ENCODE measurements around the gene ARHGEF2. TPM values are rescaled to one million over a fixed set of nuclear protein-coding genes. Genes with fewer than 3 reads are reported as not detected.

ARHGEF2 gene
- total RNA-seq (100 to 1,000 TPM; 175 to 217 TPM), polyA plus RNA-seq (10 to 100 TPM; 58.3 to 58.9 TPM)
- long read RNA-seq, donor 1, partial matches to known transcripts = 21 of 82 reads
- long read RNA-seq, donor 1, other reads (novel, unspliced or antisense) = 56 of 82 reads
- long read RNA-seq, donor 2, partial matches to known transcripts = 10 of 39 reads
- long read RNA-seq, donor 2, other reads (novel, unspliced or antisense) = 29 of 39 reads

DNA sequence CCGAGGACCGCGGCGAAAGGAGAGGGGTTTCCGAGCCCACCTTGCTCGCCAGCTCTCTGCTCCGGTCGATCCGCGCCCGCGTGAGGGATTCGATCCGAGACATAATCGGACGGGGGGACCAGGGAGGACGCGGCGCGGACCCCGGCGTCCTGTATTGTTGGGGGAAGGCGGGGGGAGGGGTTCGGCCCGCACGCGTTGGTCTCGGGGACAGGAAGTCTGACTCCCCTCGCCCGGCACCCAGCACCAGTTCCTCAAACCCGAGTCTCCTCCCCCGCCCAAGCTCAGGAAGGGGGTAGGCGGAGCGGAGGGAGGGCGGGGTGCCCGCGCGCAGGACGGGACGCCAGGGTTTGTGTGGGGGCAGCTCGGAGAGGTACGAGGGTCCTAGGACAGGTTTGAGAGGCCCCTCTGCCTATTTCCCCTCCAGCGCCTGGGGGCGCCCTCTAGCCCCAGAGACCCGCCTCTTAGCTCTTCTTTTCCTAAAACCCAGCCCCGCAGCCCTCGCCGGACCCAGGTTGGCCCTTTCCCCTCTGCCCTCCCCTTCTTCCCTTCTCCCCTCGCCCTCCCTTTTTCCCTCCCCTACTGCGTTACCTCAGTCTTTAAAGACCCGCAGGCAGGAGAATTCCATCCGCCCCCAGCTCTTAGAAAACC, at the start of gene ARHGEF2:
Gene ARHGEF2 (minus strand): TSS at position 223 of the 648 bp plus-strand sequence. CDS start 120 bp downstream, at position 103.
- H3K27me3 ChIP-seq (ENCODE audit: control insufficient read depth in 1 of 2, insufficient read depth in 2 of 2, low read length in 1 of 2) = no peaks in the 10 kb centered on the region
- DNase-seq (peak; percentile 93 to 94), ATAC-seq (ENCODE audit: low FRiP score) (peak; percentile 80)
- H3K9me3 ChIP-seq (ENCODE audit: control insufficient read depth, low read length) = no peaks in the 10 kb centered on the region
- H3K4me1 ChIP-seq (ENCODE audit: control insufficient read depth in 1 of 2, insufficient read depth in 2 of 2, low read length in 2 of 2) = peaks cover 0 to 10% of the 10 kb centered on the region in 2 donors
- 0% methylated on average over 40 to 52 of the region's 52 CpGs for WGBS, 2 donors
- H3K27ac ChIP-seq (ENCODE audit: low read depth in 1 of 2, low read length in 2 of 2) = peak within 1 kb of the TSS; percentile 68 to 93
- no peaks in the 10 kb centered on the region for H3K36me3 ChIP-seq (ENCODE audit: control insufficient read depth in 1 of 2, insufficient read depth in 2 of 2, low read length in 1 of 2)
- intact Hi-C loops (cut with DNase I) = loop anchor here in 1 of 2 donors (5.0 to 10.0 kb wide), 2 partner anchors 36 to 146 kb away; partner anchors contain the start of gene RXFP4
- H3K4me3 ChIP-seq (ENCODE audit: low read length in 2 of 2) = peak within 1 kb of the TSS; percentile 95 to 96

DNA sequence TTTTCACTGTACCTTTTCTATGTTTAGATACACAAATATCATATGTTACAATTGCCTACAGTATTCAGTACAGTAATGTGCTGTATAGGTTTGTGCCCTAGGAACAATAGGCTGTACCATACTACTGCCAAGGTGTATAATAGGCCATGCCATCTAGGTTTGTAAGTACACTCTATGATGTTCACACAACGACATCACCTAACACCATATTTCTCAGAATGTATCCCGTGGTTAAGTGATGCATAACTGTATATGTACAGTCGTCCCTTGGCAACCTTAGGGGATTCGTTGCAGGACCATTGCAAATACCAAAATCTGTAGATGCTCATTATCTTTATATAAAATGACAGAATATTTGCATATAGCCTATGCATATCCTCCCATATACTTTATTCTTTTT, 48.2 kb upstream of the ARHGEF2 start:
- H3K4me3 ChIP-seq (ENCODE audit: low read length in 2 of 2) = no peak overlapping the region
- ATAC-seq (ENCODE audit: low FRiP score) = no peak
- 84 to 90% methylated on average over 4 of the region's 4 CpGs for WGBS, 2 donors
- H3K36me3 ChIP-seq (ENCODE audit: control insufficient read depth in 1 of 2, insufficient read depth in 2 of 2, low read length in 1 of 2) = no peaks in the 10 kb centered on the region
- DNase-seq = no peak
- intact Hi-C loops (cut with DNase I) = no loop called here
- no peaks in the 10 kb centered on the region for H3K4me1 ChIP-seq (ENCODE audit: control insufficient read depth in 1 of 2, insufficient read depth in 2 of 2, low read length in 2 of 2)
- H3K27ac ChIP-seq (ENCODE audit: low read depth in 1 of 2, low read length in 2 of 2) = no peak overlapping the region
- no peaks in the 10 kb centered on the region for H3K27me3 ChIP-seq (ENCODE audit: control insufficient read depth in 1 of 2, insufficient read depth in 2 of 2, low read length in 1 of 2)
- H3K9me3 ChIP-seq (ENCODE audit: control insufficient read depth, low read length) = no peaks in the 10 kb centered on the region

DNA sequence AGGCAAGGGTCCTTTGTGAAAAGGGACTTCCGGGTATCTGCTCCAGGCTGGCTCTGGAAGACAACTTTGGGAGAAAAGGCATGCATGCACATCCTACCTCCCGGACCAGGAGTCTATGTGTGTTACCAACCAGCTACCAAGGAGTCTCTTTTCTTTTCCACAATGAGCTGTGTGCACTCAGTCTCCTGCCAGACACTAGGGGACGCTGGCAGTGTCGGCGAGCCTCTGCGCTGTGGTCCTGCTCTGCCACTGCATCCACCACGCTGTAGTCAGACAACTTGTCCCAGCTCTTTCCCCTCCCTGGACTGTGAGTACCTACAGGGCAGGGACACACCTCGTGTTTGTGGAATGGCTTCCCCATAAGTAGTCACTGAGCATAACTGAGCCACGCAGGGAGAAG, 47.5 kb upstream of the ARHGEF2 start:
- H3K27ac ChIP-seq (ENCODE audit: low read depth in 1 of 2, low read length in 2 of 2) = no peak overlapping the region
- no peak overlapping the region for H3K4me3 ChIP-seq (ENCODE audit: low read length in 2 of 2)
- no peak for ATAC-seq (ENCODE audit: low FRiP score)
- intact Hi-C loops (cut with DNase I) = no loop called here
- no peaks in the 10 kb centered on the region for H3K9me3 ChIP-seq (ENCODE audit: control insufficient read depth, low read length)
- no peaks in the 10 kb centered on the region for H3K27me3 ChIP-seq (ENCODE audit: control insufficient read depth in 1 of 2, insufficient read depth in 2 of 2, low read length in 1 of 2)
- WGBS, 2 donors = 10 to 12% methylated on average over 9 of the region's 9 CpGs
- peak in 1 of 2 donors; percentile 54 for DNase-seq
- no peaks in the 10 kb centered on the region for H3K4me1 ChIP-seq (ENCODE audit: control insufficient read depth in 1 of 2, insufficient read depth in 2 of 2, low read length in 2 of 2)
- no peaks in the 10 kb centered on the region for H3K36me3 ChIP-seq (ENCODE audit: control insufficient read depth in 1 of 2, insufficient read depth in 2 of 2, low read length in 1 of 2)

DNA sequence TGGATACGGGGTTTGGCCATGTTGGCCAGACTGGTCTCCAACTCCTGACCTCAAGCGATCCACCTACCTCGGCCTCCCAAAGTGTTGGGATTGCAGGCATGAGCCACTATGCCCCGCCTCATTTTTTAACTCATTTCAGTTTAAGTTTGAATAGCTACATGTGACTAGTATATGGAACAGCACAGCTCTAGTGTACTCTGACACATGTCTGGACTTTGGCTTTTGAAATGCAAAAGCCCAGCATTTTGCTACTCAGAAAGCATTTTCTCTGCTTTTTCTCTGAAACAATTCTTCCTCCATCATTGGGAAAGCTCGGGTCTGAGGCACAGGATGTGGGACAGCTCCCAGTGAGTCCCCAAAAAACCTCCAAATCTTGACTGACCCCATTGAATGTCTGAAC, 46.5 kb upstream of the ARHGEF2 start:
- Histone ChIP-seq H3K27me3 (ENCODE audit: control insufficient read depth in 1 of 2, insufficient read depth in 2 of 2, low read length in 1 of 2) (no peaks in the 10 kb centered on the region), H3K4me1 (ENCODE audit: control insufficient read depth in 1 of 2, insufficient read depth in 2 of 2, low read length in 2 of 2) (no peaks in the 10 kb centered on the region), H3K9me3 (ENCODE audit: control insufficient read depth, low read length) (no peaks in the 10 kb centered on the region), H3K27ac (ENCODE audit: low read depth in 1 of 2, low read length in 2 of 2) (no peak overlapping the region), H3K4me3 (ENCODE audit: low read length in 2 of 2) (no peak overlapping the region), H3K36me3 (ENCODE audit: control insufficient read depth in 1 of 2, insufficient read depth in 2 of 2, low read length in 1 of 2) (no peaks in the 10 kb centered on the region)
- ATAC-seq (ENCODE audit: low FRiP score) = no peak
- DNase-seq = no peak
- intact Hi-C loops (cut with DNase I) = no loop called here
- WGBS, 2 donors = 76 to 84% methylated on average over 5 of the region's 5 CpGs

DNA sequence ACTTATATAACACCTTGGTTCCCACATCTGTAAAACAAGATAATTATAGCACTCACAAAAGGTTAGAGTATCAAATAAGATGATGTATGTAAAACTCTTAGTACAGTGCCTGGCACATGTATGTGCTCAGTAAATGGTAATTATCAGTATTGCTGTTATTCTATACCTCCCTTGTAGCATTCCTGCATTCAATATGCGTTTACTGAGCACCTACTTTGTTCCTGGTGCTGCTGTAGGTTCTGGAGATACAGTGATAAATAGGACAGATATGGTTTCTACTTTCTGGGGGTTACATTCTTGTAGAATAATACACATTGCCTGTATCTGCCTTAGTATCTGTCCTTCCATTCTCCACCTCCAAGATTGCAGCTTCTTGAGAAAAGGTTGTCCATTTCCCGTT, 43.6 kb upstream of the ARHGEF2 start:
- Histone ChIP-seq H3K27me3 (ENCODE audit: control insufficient read depth in 1 of 2, insufficient read depth in 2 of 2, low read length in 1 of 2) (no peaks in the 10 kb centered on the region), H3K4me1 (ENCODE audit: control insufficient read depth in 1 of 2, insufficient read depth in 2 of 2, low read length in 2 of 2) (no peaks in the 10 kb centered on the region), H3K9me3 (ENCODE audit: control insufficient read depth, low read length) (no peaks in the 10 kb centered on the region), H3K36me3 (ENCODE audit: control insufficient read depth in 1 of 2, insufficient read depth in 2 of 2, low read length in 1 of 2) (peaks cover under 1 to 3% of the 10 kb centered on the region in 2 donors), H3K4me3 (ENCODE audit: low read length in 2 of 2) (no peak overlapping the region), H3K27ac (ENCODE audit: low read depth in 1 of 2, low read length in 2 of 2) (no peak overlapping the region)
- DNase-seq (no peak), ATAC-seq (ENCODE audit: low FRiP score) (no peak)
- WGBS, 2 donors = 67 to 80% methylated on average over 2 of the region's 2 CpGs
- intact Hi-C loops (cut with DNase I) = no loop called here

DNA sequence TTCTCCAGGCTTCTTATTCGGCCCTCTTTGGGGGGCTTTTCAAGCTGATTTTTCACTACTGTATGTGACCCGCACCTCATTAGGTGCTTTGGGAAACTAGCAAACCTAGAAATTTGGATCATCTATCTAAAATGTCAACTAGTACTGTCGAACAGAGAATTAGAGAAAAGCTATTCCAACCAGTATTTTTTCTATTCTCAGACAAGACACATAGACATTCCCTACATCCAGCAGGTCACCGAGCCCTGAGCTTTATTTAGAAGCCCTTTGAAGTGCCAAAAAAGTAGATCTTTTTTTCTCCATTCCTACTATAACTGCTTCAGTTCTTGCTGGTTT, 42.7 kb upstream of the ARHGEF2 start:
- ATAC-seq (ENCODE audit: low FRiP score) = no peak

DNA sequence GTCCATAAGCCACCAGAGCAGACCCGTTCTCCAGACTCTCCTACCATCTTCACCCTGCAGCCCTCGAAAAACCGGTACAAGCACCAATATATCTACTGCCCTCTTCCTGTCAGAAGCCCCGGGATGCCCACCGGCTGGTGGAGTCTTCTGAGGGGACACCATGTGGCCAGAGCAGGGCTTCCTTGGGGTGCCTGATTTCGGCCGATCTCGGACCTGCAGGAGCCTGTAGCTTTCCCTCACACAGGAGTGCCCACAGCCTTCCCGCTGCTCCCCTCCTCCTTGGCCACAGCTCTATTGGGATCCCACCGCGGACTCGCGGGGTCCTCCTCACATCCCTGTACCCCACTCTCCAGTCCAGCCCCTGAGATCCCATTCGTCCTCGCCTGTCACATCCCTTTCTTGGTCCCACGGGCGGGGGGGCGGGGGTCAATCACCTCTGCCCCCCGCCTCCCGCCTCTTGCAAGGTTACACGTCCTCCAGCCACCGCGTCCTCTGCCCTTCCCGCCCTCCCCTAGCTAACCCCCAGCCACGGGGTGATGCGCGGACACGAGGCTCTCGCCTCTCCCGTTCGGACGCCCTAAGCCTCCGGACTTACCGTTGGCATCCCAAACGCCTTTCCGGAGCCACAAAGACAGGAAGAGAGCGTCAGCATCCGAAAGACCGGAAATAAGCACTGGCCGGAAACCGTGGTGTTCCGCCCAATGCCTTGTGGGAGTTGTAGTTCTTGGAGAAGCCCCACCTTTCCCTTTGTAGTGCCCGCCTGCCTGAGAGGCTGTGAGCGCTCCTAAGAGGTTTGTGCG, 42.1 kb upstream of the ARHGEF2 start, which contains the start of gene SSR2:
Gene SSR2 (minus strand): TSS at position 659 of the 800 bp plus-strand sequence. CDS start 784 bp downstream, outside the sequence.
- whole genome bisulfite sequencing, 2 donors = 1% methylated on average over 45 of the region's 45 CpGs
- H3K9me3 ChIP-seq (ENCODE audit: control insufficient read depth, low read length) = no peaks in the 10 kb centered on the region
- peak within 1 kb of the TSS in 1 of 2 donors; percentile 65 for H3K27ac ChIP-seq (ENCODE audit: low read depth in 1 of 2, low read length in 2 of 2)
- peak; percentile 96 for ATAC-seq (ENCODE audit: low FRiP score)
- H3K36me3 ChIP-seq (ENCODE audit: control insufficient read depth in 1 of 2, insufficient read depth in 2 of 2, low read length in 1 of 2) = peaks cover 1 to 3% of the 10 kb centered on the region in 2 donors
- H3K4me3 ChIP-seq (ENCODE audit: low read length in 2 of 2) = peak within 1 kb of the TSS; percentile 81 to 82
- H3K27me3 ChIP-seq (ENCODE audit: control insufficient read depth in 1 of 2, insufficient read depth in 2 of 2, low read length in 1 of 2) = no peaks in the 10 kb centered on the region
- intact Hi-C loops (cut with DNase I) = no loop called here
- DNase-seq = peak; percentile 91 to 92
- H3K4me1 ChIP-seq (ENCODE audit: control insufficient read depth in 1 of 2, insufficient read depth in 2 of 2, low read length in 2 of 2) = no peaks in the 10 kb centered on the region

More for the DNA sequence above, 42.7 kb upstream of the ARHGEF2 start:
- intact Hi-C loops (cut with DNase I) = no loop called here
- no peaks in the 10 kb centered on the region for H3K27me3 ChIP-seq (ENCODE audit: control insufficient read depth in 1 of 2, insufficient read depth in 2 of 2, low read length in 1 of 2)
- WGBS, 2 donors = 2% methylated on average over 4 of the region's 4 CpGs
- no peak overlapping the region for H3K27ac ChIP-seq (ENCODE audit: low read depth in 1 of 2, low read length in 2 of 2)
- peak overlapping the region in 1 of 2 donors; percentile 81 for H3K4me3 ChIP-seq (ENCODE audit: low read length in 2 of 2)
- no peak for DNase-seq
- peaks cover 1 to 3% of the 10 kb centered on the region in 2 donors for H3K36me3 ChIP-seq (ENCODE audit: control insufficient read depth in 1 of 2, insufficient read depth in 2 of 2, low read length in 1 of 2)
- H3K9me3 ChIP-seq (ENCODE audit: control insufficient read depth, low read length) = no peaks in the 10 kb centered on the region
- no peaks in the 10 kb centered on the region for H3K4me1 ChIP-seq (ENCODE audit: control insufficient read depth in 1 of 2, insufficient read depth in 2 of 2, low read length in 2 of 2)

DNA sequence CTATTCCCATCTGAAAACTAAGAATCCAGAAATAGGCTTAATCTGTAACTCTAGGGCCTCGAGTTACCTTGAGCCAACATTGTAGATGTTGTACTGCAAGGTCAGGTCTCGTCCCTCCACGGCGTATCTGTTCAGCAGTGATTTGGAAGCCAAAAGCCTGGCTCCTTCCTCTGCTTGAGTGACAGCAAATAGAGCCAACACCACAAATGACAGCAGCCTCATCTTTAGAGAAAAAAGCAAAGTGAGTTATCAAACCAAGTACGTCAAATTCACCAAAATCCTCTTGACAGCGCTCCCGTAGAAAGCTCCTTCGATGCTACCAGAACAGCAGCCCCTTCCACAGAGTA, 41.6 kb upstream of the ARHGEF2 start:
- no peaks in the 10 kb centered on the region for H3K4me1 ChIP-seq (ENCODE audit: control insufficient read depth in 1 of 2, insufficient read depth in 2 of 2, low read length in 2 of 2)
- DNase-seq (no peak), ATAC-seq (ENCODE audit: low FRiP score) (no peak)
- peaks cover 1 to 3% of the 10 kb centered on the region in 2 donors for H3K36me3 ChIP-seq (ENCODE audit: control insufficient read depth in 1 of 2, insufficient read depth in 2 of 2, low read length in 1 of 2)
- peak overlapping the region; percentile 81 to 82 for H3K4me3 ChIP-seq (ENCODE audit: low read length in 2 of 2)
- H3K9me3 ChIP-seq (ENCODE audit: control insufficient read depth, low read length) = no peaks in the 10 kb centered on the region
- 33 to 36% methylated on average over 8 of the region's 8 CpGs for WGBS, 2 donors
- no peak overlapping the region for H3K27ac ChIP-seq (ENCODE audit: low read depth in 1 of 2, low read length in 2 of 2)
- H3K27me3 ChIP-seq (ENCODE audit: control insufficient read depth in 1 of 2, insufficient read depth in 2 of 2, low read length in 1 of 2) = no peaks in the 10 kb centered on the region
- intact Hi-C loops (cut with DNase I) = no loop called here
